Measurements from ENCODE around the gene ARHGAP28.

Gene ARHGAP28

GRCh38 chr18:6733758-6734157 lies 4.2 kb downstream of the ARHGAP28 start:
- no peak for DNase-seq (ENCODE audit: low read depth in 3 of 3)

- no peak for DNase-seq (ENCODE audit: low read depth in 3 of 3)
Measured at GRCh38 chr18:6734726-6735430, 5.4 kb downstream of the ARHGAP28 start.

GRCh38 chr18:6737833-6738232 lies 8.3 kb downstream of the ARHGAP28 start:
- no peak for DNase-seq (ENCODE audit: low read depth in 3 of 3)

- no peak for DNase-seq (ENCODE audit: low read depth in 3 of 3)
Measured at GRCh38 chr18:6738622-6739021, 9.1 kb downstream of the ARHGAP28 start.

GRCh38 chr18:6741232-6741663 lies 11.7 kb downstream of the ARHGAP28 start:
- DNase-seq (ENCODE audit: low read depth in 3 of 3) = no peak

GRCh38 chr18:6741786-6742185 lies 12.3 kb downstream of the ARHGAP28 start:
- DNase-seq (ENCODE audit: low read depth in 3 of 3) = no peak

- no peak for DNase-seq (ENCODE audit: low read depth in 3 of 3)
Measured at GRCh38 chr18:6743999-6744398, 14.5 kb downstream of the ARHGAP28 start.

- no peak for DNase-seq (ENCODE audit: low read depth in 3 of 3)
Measured at GRCh38 chr18:6744816-6745455, 15.4 kb downstream of the ARHGAP28 start.

GRCh38 chr18:6745504-6746031 lies 16.1 kb downstream of the ARHGAP28 start:
- no peak for DNase-seq (ENCODE audit: low read depth in 3 of 3)

- DNase-seq (ENCODE audit: low read depth in 3 of 3) = no peak
Measured at GRCh38 chr18:6746386-6746960, 17.0 kb downstream of the ARHGAP28 start.

- no peak for DNase-seq (ENCODE audit: low read depth in 3 of 3)
Measured at GRCh38 chr18:6747646-6748045, 18.1 kb downstream of the ARHGAP28 start.

- DNase-seq (ENCODE audit: low read depth in 3 of 3) = no peak
Measured at GRCh38 chr18:6748241-6748640, 18.7 kb downstream of the ARHGAP28 start.

- no peak for DNase-seq (ENCODE audit: low read depth in 3 of 3)
Measured at GRCh38 chr18:6750411-6750810, 20.9 kb downstream of the ARHGAP28 start.

- no peak for DNase-seq (ENCODE audit: low read depth in 3 of 3)
Measured at GRCh38 chr18:6751222-6751621, 21.7 kb downstream of the ARHGAP28 start.

GRCh38 chr18:6752202-6752860 lies 22.8 kb downstream of the ARHGAP28 start:
- DNase-seq (ENCODE audit: low read depth in 3 of 3) = no peak

GRCh38 chr18:6755107-6755506 lies 25.6 kb downstream of the ARHGAP28 start:
- no peak for DNase-seq (ENCODE audit: low read depth in 3 of 3)

- no peak for DNase-seq (ENCODE audit: low read depth in 3 of 3)
Measured at GRCh38 chr18:6757931-6758330, 28.4 kb downstream of the ARHGAP28 start.

- DNase-seq (ENCODE audit: low read depth in 3 of 3) = no peak
Measured at GRCh38 chr18:6759579-6759978, 30.1 kb downstream of the ARHGAP28 start.

- DNase-seq (ENCODE audit: low read depth in 3 of 3) = no peak
Measured at GRCh38 chr18:6763524-6763923, 34.0 kb downstream of the ARHGAP28 start.

- DNase-seq (ENCODE audit: low read depth in 3 of 3) = no peak
Measured at GRCh38 chr18:6764382-6764781, 34.9 kb downstream of the ARHGAP28 start.

- DNase-seq (ENCODE audit: low read depth in 3 of 3) = no peak
Measured at GRCh38 chr18:6773777-6774176, 44.3 kb downstream of the ARHGAP28 start.

- DNase-seq (ENCODE audit: low read depth in 3 of 3) = no peak
Measured at GRCh38 chr18:6775237-6775636, 45.7 kb downstream of the ARHGAP28 start.
